SU-DHL-6 (cell line): Measurements from ENCODE around the gene DYSF.
"Not testable (repeated sequence)": the region's sequence is repeated elsewhere in the genome, so short reads cannot be mapped to it uniquely, and the experiment has no call there.

Experiments
- H2AFZ ChIP-seq: fragments of 200-600 bp; sonication (generic); 2 replicates; pipeline ENCODE4 v1.6.1; 2014; ENCODE audit warnings: low read depth, mild to moderate bottlenecking, moderate library complexity, mixed read lengths, antibody characterized with exemption, low read length; ENCODE audit not compliant: severe bottlenecking
- H3F3A ChIP-seq: fragments of 200-600 bp; shearing (Covaris generic); 2 replicates; pipeline ENCODE4 v1.6.0; 2016; ENCODE audit warnings: antibody characterized with exemption, mild to moderate bottlenecking; ENCODE audit not compliant: insufficient read depth
- H3K27ac ChIP-seq: fragments of 200-600 bp; sonication (generic); 2 replicates; pipeline ENCODE4 v1.5.1; 2016; ENCODE audit warnings: low read depth, mild to moderate bottlenecking, low read length, moderate library complexity, mixed read lengths
- H3K27me3 ChIP-seq: fragments of 200-600 bp; sonication (generic), shearing (Covaris generic); 2 replicates; pipeline ENCODE4 v1.6.0; 2014; ENCODE audit warnings: mild to moderate bottlenecking, low read length
- H3K36me3 ChIP-seq: fragments of 200-600 bp; sonication (generic); 2 replicates; pipeline ENCODE4 v1.6.1; 2014; ENCODE audit warnings: mild to moderate bottlenecking, low read length, mixed read lengths
- H3K4me2 ChIP-seq: fragments of 300-600, 200-600 bp; shearing (Covaris generic), sonication (generic); 2 replicates; pipeline ENCODE4 v1.6.0; 2014; ENCODE audit warnings: low read length, low read depth, mild to moderate bottlenecking; ENCODE audit not compliant: poor library complexity, severe bottlenecking
- H3K4me3 ChIP-seq: fragments of 200-600 bp; sonication (generic); 2 replicates; pipeline ENCODE4 v1.5.1; 2014; ENCODE audit warnings: antibody characterized with exemption, low read length, mild to moderate bottlenecking, mixed read lengths; ENCODE audit not compliant: insufficient read depth, poor library complexity, severe bottlenecking
- H3K79me2 ChIP-seq: fragments of 200-600 bp; sonication (generic); 2 replicates; pipeline ENCODE4 v1.6.1; 2014; ENCODE audit warnings: mild to moderate bottlenecking, low read length, moderate library complexity; ENCODE audit not compliant: insufficient read depth
- H3K9ac ChIP-seq: fragments of 200-600 bp; sonication (generic); 2 replicates; pipeline ENCODE4 v1.7.0; 2014; ENCODE audit warnings: mild to moderate bottlenecking, low read length
- H3K9me2 ChIP-seq: fragments of 200-600 bp; sonication (generic); replicated peaks from 2 replicates; pipeline ENCODE4 v1.6.1; 2014; ENCODE audit warnings: low read length; ENCODE audit not compliant: insufficient read depth
- H3K9me3 ChIP-seq: fragments of 200-600 bp; sonication (generic); 2 replicates; pipeline ENCODE4 v1.6.1; 2014; ENCODE audit warnings: low read length, mixed read lengths; ENCODE audit not compliant: insufficient read depth
- H4K20me1 ChIP-seq: fragments of 200-600 bp; sonication (generic); 2 replicates; pipeline ENCODE4 v1.6.1; 2014; ENCODE audit warnings: low read depth, mild to moderate bottlenecking, antibody characterized with exemption, low read length, moderate library complexity, mixed read lengths
- EZH2phosphoT487 ChIP-seq: fragments of 200-600 bp; sonication (generic), shearing (Covaris generic); conservative IDR thresholded peaks from 2 replicates; pipeline ENCODE4 v1.6.1; 2018; ENCODE audit warnings: mild to moderate bottlenecking, antibody characterized with exemption, low read length, moderate library complexity, mixed read lengths
- TF ChIP-seq, protein P1 (sequence below): fragments of 200-600 bp; sonication (generic); IDR thresholded peaks from one replicate; pipeline ENCODE4 v1.5.1; 2017; ENCODE audit warnings: antibody characterized with exemption, mild to moderate bottlenecking, low read length, moderate library complexity; ENCODE audit not compliant: insufficient read depth, poor library complexity, severe bottlenecking

The DYSF gene

GRCh38 chr2:71428472-71429383, 24.6 kb upstream of the DYSF start:
- Histone ChIP-seq H3K4me3 (no peak overlapping the region), H3F3A (no peaks in the 10 kb centered on the region), H3K9me3 (no peaks in the 10 kb centered on the region), H3K9me2 (no peaks in the 10 kb centered on the region), H3K27ac (no peak overlapping the region), H3K27me3 (no peaks in the 10 kb centered on the region), H3K79me2 (no peaks in the 10 kb centered on the region), H3K4me2 (no peak overlapping the region), H3K36me3 (peaks cover 23% of the 10 kb centered on the region), H4K20me1 (no peaks in the 10 kb centered on the region), H2AFZ (no peak overlapping the region), H3K9ac (no peak overlapping the region)
- TF ChIP-seq, protein P1, sequence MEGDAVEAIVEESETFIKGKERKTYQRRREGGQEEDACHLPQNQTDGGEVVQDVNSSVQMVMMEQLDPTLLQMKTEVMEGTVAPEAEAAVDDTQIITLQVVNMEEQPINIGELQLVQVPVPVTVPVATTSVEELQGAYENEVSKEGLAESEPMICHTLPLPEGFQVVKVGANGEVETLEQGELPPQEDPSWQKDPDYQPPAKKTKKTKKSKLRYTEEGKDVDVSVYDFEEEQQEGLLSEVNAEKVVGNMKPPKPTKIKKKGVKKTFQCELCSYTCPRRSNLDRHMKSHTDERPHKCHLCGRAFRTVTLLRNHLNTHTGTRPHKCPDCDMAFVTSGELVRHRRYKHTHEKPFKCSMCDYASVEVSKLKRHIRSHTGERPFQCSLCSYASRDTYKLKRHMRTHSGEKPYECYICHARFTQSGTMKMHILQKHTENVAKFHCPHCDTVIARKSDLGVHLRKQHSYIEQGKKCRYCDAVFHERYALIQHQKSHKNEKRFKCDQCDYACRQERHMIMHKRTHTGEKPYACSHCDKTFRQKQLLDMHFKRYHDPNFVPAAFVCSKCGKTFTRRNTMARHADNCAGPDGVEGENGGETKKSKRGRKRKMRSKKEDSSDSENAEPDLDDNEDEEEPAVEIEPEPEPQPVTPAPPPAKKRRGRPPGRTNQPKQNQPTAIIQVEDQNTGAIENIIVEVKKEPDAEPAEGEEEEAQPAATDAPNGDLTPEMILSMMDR: no peak
- no peak for TF ChIP-seq EZH2phosphoT487

DNA sequence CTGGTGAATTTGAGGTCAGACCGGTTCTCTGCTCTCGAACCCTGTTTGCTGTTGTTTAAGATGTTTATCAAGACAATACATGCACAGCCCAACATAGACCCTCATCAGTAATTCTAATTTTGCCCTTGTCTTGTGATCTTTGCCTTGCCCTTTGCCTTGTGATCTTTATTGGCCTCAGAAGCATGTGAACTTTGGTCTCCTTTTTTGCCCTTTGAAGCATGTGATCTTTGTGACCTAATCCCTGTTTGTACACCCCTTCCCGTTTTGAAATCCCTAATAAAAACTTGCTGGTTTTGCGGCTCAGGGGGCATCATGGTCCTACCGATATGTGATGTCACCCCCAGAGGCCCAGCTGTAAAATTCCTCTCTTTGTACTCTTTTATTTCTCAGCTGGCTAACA, 8.2 kb upstream of the DYSF start:
- H3K79me2 ChIP-seq, H3K27ac ChIP-seq, H3F3A ChIP-seq, H3K4me2 ChIP-seq, H2AFZ ChIP-seq, H3K36me3 ChIP-seq, H3K9me3 ChIP-seq, H4K20me1 ChIP-seq, H3K4me3 ChIP-seq, H3K27me3 ChIP-seq, H3K9ac ChIP-seq, H3K9me2 ChIP-seq: not testable (repeated sequence)

DNA sequence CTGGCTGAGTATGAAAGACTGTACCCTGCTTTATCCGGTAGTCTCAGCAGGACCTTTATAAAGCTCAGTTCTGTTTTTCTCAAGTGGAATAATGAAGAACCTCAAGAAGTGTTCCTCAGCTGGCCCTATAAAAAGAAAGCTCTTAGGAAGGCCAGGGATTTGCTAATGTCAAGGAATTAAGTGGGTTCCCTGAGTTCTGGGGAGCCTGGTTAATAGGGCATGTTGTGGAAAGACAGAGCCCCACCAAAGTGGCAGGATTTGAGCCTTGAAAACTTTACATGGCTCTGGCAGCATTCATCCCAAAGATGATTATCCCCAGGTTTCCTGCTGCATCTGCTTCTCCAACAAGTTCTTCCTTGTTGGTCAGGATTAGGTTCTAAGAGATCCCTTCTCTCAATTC, 6.9 kb upstream of the DYSF start:
- H3K27me3 ChIP-seq: no peaks in the 10 kb centered on the region
- H3K4me2 ChIP-seq: no peak overlapping the region
- H4K20me1 ChIP-seq: no peaks in the 10 kb centered on the region; the same call in 1 of the 2 replicates
- H3F3A ChIP-seq: no peaks in the 10 kb centered on the region
- no peak overlapping the region for H2AFZ ChIP-seq
- no peaks in the 10 kb centered on the region for H3K9me3 ChIP-seq
- no peaks in the 10 kb centered on the region for H3K9me2 ChIP-seq
- H3K4me3 ChIP-seq: no peak overlapping the region
- no peaks in the 10 kb centered on the region for H3K36me3 ChIP-seq
- TF ChIP-seq EZH2phosphoT487: no peak
- TF ChIP-seq, protein P1: no peak
- no peak overlapping the region for H3K27ac ChIP-seq
- no peak overlapping the region for H3K9ac ChIP-seq
- no peaks in the 10 kb centered on the region for H3K79me2 ChIP-seq

- Histone ChIP-seq H3K36me3 (no peaks in the 10 kb centered on the region), H3K27ac (no peak overlapping the region), H3K9me3 (no peaks in the 10 kb centered on the region), H4K20me1 (no peaks in the 10 kb centered on the region), H2AFZ (no peak overlapping the region), H3K27me3 (no peaks in the 10 kb centered on the region), H3F3A (no peaks in the 10 kb centered on the region), H3K79me2 (no peaks in the 10 kb centered on the region), H3K4me2 (no peak overlapping the region), H3K9me2 (no peaks in the 10 kb centered on the region), H3K9ac (no peak overlapping the region), H3K4me3 (no peak overlapping the region)
- no peak for TF ChIP-seq EZH2phosphoT487
- TF ChIP-seq, protein P1: no peak
These were observed 4.0 kb upstream of the DYSF start for GRCh38 chr2:71449343-71449742.
